ENCODE measurements around the gene MRPL2.

GRCh38 chr6:43078691-43079090 is 19.5 kb upstream of the MRPL2 start:
- TF ChIP-seq FOXM1 (IDR thresholded peaks at IDR 0.05; ENCODE audit: borderline replicate concordance, low read depth), result no peak
- TF ChIP-seq EP300 (IDR thresholded peaks at IDR 0.05; ENCODE audit: borderline replicate concordance), result no peak
- TF ChIP-seq TCF12 (IDR thresholded peaks at IDR 0.05; ENCODE audit: low read depth), result no peak
- no peak for TF ChIP-seq REST (IDR thresholded peaks at IDR 0.05; ENCODE audit: low read depth)
- TF ChIP-seq CREB1 (IDR thresholded peaks at IDR 0.05; ENCODE audit: low read depth), result no peak
- TF ChIP-seq RAD21 (IDR thresholded peaks at IDR 0.05; ENCODE audit: low read depth), result no peak
- no peak for TF ChIP-seq MAX (IDR thresholded peaks at IDR 0.05)
- TF ChIP-seq YY1 (IDR thresholded peaks at IDR 0.05; ENCODE audit: low read depth), result no peak
